HG03432 (cell line): ENCODE data around the gene EIF4E2.

Source experiments
- ATAC-seq: cut with Tn5 transposase; IDR thresholded peaks from one replicate; pipeline ENCODE4 v1.9.1; 2021; ENCODE audit warnings: mild to moderate bottlenecking, moderate library complexity; ENCODE audit not compliant: unreplicated experiment

Gene EIF4E2

DNA sequence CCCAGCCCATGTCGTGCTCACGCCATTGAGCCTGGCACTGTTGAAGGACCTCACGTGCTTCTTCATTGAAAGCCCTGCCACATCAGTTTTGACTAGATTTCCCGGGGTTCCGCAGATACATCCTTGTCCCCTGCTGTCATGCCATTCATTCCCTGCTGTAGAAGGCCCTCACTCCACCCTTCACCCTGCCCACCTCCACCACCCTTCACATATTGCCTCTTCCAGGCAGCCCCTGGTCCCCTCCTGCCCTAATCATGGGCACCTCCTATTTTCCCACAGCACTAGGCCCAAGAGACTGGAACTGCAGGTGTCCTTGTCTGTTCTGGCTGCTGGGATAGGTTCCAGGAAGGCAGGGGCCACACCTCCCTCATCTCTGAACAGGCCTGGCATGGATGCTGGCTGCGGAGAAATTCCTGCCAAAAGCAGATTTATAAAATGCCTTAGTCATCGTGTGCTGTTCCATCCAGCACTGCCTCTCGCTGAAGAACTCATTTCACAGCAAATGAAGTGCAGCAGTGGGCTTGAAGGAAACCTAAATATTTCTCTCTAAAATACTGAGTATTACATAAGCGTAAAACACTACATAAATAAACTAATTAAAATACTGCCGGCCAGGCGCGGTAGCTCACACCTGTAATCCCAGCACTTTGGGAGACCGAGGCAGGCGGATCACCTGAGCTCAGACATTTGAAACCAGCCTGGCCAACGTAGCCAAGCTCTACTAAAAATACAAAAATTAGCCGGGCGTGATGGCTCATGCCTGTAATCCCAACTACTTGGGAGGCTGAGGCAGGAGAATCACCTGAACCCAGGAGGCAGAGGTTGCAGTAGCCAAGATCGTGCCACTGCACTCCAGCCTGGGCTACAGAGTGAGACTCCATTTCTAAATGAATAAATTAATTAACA is 38.4 kb downstream of the EIF4E2 start:
- ATAC-seq, result no peak

DNA sequence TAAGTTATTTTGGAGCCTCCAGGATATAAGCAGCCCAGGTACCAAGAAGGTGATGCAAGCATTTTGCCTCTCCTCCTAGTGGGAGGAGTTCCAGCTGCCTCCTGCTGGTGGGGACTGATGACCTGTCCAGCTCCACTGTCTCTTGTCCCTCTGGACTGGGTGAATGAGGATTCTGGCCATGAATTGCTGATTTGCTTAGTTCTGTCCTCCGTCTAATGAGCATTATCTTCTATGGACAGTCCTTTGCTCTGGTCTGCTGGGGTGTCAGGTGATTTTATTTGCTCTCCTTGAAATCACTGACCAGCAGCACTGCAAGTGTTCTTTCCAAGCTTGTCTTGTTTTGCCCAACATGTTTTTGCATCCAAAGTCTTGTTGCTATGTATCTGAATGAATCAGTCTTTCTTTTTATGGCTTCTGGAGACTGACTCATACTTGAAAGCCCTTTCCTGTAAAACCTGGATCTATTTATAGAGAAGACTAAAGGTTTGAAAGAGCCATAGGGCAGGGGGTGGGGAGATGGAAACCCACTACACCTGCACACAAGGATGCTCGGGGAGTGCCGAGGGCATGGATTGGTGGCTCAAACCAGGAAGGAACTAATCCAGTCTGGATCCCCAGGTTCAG is 42.4 kb downstream of the EIF4E2 start:
- ATAC-seq, result no peak

DNA sequence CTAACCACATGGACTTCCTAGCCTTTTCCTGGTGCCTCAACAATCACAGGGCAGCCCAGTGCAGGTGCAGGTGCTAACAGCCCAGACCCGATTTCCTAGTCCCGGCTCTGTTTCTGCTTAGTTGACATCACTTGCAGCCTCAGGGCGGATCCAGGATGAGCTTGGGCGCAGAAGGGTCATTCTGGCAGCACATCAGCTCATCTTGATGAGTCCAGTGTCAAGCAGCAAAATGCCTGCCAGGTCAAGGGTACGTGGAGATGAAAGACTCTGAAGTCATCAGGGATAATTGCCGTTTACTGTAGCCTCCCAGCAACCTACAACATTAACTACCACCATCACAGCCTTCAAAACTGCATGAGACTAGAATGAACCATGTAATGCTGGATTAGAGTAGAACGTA is 43.5 kb downstream of the EIF4E2 start:
- no peak for ATAC-seq

DNA sequence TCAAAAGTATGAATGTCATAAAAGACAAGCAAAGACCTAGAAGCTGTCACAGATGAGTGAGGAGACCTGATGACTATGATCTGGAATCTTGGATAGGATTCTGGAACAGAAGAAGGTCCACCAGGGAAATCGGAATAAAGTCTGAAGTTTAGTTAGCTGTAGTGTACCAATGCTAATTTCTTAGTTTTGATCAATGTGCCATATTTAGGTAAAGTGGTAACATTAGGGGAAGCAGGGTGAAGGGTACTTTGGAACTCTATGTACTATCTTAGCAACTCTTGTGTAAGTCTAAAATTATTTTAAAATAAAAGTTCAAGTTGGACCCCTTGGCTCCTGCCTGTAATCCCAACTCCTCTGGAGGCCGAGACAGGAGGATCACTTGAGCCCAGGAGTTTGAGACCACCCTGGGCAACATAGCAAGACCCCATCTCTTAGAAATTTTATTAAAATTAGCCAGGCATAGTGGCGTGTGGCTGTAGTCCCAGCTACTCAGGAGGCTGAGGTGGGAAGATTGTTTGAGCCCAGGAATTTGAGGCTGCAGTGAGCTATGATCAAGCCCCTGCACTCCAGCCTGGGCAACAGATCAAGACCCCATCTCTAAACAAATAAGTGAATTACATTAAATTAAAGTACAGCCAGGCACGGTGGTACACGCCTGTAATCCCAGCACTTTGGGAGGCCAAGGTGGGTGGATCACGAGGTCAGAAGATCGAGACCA is 47.0 kb downstream of the EIF4E2 start:
- no peak for ATAC-seq

DNA sequence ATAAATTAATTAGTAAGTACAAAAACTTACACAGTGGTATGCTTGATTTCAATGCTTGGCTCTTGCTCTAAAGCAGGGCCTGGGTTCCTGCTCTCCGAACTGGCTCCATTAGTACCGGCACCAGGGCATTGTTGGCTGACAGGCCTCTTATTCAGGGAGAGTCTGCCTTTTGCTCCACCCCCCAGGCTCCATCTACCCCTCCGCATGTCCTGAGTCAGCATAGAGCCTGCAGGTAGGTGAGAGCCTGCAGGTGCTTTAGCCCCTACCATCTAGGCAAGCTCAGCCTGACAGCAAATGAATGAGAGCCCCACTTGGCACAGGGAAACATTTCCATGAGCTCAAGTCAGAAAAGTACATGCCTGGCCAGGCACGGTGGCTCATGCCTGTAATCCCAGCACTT is 47.8 kb downstream of the EIF4E2 start:
- no peak for ATAC-seq

DNA sequence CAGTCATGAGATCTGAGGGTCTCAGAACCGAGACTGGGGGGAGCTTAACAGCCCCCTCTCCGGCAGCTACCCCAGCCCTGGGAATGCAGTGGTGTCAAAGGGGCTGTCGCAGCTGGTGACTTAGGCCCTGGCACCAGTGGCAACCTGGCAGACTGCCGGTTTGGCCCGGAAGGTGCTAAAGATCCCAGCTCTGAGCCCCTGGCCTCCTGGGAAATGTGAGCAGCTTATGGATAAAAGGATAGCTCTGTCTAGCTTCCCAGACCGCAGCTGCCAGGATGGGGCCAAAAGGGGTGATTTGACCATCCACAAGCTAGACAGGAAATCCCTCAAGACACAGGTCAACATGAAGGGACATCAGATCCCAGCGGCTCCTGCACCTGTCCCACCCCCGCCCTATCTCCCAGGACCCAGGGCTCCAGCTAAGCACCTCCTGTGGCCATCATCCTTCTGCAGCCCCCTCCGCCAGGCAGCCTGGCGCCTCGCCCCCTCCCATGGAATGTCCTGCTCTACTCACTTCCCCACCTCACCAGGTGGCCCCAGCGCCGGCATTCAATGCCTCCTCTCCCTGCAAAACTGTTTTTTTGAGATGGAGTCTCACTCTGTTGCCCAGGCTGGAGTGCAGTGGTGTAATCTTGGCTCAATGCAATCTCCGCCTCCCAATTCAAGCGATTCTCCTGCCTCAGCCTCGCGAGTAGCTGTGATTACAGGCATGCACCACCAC is 49.7 kb downstream of the EIF4E2 start:
- ATAC-seq, result no peak

DNA sequence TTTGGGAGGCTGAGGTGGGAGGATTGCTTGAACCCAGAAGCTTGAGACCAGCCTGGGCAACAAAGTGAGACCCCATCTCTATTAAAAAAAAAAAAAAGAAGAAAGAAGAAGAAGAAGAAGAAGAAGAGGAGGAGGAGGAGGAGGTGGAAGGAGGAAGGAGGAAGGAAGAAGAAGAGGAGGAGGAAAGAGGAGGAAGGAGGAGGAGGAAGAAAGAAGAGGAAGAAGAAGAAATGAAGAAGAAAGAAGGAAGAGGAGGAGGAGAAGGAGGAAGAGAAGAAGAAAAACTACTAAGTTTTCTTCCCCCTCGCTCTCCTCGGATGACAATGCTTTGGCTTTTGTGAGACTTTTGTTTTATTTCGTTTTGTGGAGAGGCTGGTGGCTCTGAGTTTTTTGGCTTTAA is 52.8 kb downstream of the EIF4E2 start:
- no peak for ATAC-seq

DNA sequence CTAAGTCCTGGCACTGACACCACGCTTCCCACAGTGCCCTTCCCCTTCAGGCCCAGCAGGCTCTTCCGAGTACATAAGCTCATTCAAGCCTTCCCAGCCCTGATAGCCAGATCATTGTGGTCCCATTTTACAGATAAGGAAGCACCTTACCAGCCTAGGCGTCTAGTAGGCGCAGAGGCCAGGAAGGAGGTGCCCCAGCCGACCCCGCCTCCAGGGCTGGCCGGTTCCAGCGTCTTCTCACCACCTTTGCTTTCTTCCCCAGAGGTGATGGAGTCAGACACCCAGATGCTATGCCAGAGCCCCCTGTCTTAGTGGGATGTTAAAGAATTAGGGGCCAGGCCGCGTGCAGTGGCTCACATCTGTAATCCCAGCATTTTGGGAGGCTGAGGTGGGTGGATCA is 54.0 kb downstream of the EIF4E2 start:
- ATAC-seq, result no peak

DNA sequence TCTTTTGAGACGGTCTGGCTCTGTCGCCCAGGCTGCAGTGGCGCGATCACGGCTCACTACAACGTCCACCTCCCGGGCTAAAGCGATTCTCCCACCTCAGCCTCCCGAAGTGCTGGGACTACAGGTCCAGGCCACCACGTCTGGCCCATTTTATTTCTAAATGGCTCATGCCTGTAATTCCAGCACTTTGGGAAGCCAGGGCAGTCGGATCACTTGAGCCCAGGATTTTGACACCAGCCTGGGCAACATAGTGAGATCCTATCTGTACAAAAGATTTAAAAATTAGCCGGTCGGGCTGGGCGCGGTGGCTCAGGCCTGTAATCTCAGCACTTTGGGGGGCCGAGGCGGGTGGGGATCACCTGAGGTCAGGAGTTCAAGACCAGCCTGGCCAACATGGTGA is 56.5 kb downstream of the EIF4E2 start:
- ATAC-seq, result no peak

DNA sequence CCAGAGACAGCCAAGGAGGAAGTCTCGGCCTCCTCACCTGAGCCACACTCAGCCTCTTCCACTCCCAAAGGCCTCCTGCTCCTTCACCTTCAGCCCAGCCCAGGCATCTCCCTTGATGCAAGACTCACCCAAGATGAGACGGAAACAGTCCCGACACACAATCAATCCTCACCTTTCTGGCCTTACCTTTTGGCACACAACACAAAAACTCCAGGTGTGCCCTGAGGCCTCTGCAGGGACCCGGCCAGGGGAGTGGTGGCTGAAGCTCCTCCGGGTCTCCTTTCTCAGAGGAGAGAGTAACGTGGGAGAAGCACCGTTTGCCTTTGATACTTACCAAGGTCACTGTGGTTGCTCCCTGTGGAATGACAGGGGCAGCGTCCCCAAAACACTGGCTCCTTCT is 59.1 kb downstream of the EIF4E2 start:
- ATAC-seq, result no peak

DNA sequence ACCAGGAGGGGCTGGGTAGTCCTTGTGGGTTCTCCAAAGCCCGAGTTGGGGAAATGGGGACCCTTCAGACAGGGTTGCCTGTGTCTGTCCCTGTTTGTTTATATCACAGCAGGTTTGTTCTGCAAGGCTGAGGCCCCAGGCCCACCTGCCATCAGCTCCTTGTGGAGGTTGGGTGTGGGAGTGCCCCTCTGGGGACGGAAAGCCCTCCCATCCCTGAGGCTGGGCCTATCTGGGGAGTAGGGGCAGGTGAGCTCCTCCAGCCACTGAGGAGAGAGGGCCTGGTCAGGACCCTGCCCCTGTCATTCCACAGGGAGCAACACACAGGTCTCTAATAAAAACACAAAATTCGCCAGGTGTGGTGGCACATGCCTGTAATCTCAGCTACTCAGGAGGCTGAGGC is 59.6 kb downstream of the EIF4E2 start:
- no peak for ATAC-seq

DNA sequence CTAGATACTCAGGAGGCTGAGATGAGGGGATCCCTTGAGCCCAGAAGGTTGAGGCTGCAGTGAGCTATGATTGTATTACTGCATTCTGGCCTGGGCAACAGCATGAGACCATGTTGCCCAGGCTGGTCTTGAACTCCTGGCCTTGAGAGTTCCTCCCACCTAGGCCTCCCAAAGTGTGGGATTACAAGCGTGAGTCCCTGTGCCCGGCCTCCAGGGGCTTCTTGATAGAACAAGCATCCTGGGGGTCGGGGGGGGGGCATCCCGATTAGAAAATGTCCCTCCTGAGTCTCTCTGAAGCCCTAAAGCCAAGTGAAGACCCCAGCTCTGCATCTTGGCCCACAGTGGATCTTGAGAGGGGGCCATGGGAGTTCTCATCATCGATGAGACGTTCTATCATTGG is 60.6 kb downstream of the EIF4E2 start:
- no peak for ATAC-seq

DNA sequence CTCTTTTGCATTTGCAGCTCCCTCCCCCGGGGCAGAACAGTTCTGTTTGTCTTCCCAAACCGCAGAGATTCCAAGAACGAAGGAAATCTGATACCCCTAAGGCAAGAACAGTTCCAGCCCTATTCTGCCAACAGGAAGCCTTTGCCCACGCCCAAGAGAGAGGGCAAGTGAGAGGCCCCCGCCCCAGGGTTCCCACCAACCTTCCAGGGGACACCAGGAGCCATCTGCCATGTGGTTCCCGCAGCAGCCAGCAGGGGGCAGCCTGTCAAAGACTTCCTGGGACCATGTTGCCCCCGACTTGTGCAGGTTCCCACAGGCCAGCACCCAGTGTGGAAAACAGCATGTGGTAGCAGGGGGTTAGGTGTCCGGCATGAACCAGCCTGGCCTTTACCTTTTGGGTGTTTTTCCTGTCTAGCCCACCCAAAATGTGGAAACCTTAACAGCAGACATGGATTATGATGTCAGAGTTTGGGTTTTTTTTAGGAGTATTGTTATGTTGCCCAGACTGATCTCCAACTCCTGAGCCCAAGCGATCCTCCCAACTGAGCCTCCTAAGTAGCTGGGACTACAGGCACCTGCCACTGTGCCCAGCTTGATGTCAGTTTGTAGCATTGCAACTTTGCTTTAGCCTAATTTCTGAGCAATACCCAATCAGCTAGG is 61.2 kb downstream of the EIF4E2 start:
- ATAC-seq, result no peak

DNA sequence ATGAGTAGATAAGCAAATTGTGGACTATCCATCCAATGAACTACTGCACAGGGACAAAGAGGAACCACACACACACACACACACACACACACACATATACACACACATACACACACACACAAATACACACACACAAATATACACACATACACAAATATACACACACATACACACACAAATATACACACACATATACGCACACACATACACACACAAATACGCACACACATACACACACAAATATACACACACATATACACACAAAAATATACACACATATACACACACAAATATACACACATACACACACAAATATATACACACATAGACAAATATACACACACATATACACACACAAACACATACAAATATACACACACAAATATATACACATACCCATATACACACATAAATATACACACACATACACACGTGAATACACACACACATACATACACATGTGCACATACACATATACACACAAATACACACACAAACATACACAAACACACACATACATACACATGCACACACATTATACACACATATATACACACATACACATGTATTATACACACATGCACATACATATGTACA is 63.1 kb downstream of the EIF4E2 start:
- ATAC-seq, result no peak

DNA sequence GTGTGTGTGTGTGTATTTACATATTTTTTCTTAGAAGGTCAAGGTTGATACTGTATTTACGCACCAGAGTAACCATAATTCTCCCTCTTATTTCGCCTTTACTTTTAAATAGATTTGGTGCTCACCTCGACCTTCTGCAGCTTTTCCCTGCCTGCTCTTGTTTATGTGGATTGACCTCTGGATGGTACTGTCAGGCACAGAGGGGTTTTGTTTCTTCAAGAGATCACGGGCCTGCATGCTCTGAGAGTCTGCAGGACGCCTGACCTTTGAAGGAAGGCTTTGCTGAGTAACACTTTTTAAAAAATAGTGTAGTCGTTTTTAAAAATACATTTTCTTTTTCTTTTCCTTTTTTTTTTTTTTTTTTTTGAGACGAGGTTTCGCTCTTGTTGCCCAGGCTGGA is 64.8 kb downstream of the EIF4E2 start:
- ATAC-seq, result no peak
